ENCODE results near the gene TRAPPC10. TPM values are rescaled to one million over a fixed set of nuclear protein-coding genes. Genes with fewer than 3 reads are reported as not detected.

The TRAPPC10 gene
- total RNA-seq, 1 experiment from 2014 or later, result 28.8 TPM

DNA sequence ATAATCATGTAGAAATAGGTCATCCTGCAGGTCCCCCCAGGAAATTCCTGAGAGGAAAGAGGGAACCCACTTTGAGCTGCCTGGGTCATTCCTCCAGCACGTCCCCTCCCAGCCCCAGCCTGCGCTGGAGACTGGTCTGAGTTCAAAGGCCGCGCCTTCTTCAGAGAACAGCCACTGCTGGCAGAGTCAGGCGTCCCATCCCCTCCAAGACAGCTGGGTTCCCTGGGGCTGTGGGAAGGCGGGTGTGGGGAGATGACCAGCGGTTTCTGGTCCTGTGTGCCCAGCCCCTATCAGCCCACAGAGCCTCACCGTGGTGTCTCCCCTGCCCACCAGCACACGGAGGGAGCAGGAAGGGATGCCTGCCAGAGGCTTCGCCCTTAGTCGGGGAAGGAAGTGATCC lies 18.0 kb upstream of the TRAPPC10 start:
- DNase-seq, result no peak
- TF ChIP-seq, protein P1, sequence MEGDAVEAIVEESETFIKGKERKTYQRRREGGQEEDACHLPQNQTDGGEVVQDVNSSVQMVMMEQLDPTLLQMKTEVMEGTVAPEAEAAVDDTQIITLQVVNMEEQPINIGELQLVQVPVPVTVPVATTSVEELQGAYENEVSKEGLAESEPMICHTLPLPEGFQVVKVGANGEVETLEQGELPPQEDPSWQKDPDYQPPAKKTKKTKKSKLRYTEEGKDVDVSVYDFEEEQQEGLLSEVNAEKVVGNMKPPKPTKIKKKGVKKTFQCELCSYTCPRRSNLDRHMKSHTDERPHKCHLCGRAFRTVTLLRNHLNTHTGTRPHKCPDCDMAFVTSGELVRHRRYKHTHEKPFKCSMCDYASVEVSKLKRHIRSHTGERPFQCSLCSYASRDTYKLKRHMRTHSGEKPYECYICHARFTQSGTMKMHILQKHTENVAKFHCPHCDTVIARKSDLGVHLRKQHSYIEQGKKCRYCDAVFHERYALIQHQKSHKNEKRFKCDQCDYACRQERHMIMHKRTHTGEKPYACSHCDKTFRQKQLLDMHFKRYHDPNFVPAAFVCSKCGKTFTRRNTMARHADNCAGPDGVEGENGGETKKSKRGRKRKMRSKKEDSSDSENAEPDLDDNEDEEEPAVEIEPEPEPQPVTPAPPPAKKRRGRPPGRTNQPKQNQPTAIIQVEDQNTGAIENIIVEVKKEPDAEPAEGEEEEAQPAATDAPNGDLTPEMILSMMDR (IDR thresholded peaks at IDR 0.05; ENCODE audit: unreplicated experiment), result no peak
- no TSS peak for BruUV-seq (replicated peaks)
- Mint-ChIP-seq H3K4me1 (ENCODE audit: low read depth, unreplicated experiment) (no peaks in the 10 kb centered on the region), H3K4me3 (ENCODE audit: low read depth, unreplicated experiment) (no peak overlapping the region), H3K9me3 (ENCODE audit: low read depth, unreplicated experiment) (no peaks in the 10 kb centered on the region), H3K27me3 (ENCODE audit: unreplicated experiment) (no peaks in the 10 kb centered on the region), H3K27ac (ENCODE audit: unreplicated experiment) (no peak overlapping the region), H3K36me3 (ENCODE audit: insufficient read depth, unreplicated experiment) (no peaks in the 10 kb centered on the region)
- CTCF ChIA-PET, result no interaction called here
- intact Hi-C loops (cut with micrococcal nuclease; ENCODE audit: unreplicated experiment), result no loop called here

DNA sequence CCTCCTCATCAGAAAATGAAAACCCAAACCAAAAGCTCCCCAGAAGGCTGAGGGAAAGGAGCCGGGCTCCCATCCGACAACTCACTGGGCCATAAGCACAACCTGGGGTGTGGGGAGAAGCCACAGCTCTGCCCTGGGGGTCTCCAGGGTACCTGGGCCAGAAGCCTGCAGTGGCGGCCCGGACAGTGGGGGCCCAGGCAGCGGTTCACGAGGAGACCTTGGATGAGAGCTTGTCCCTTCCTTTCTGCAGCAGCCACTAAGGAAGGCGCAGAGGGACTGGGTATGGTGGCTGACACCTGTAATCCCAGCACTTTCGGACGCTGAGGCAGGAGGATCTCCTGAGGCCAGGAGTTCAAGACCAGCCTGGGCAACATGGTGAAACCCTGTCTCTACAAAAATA lies 17.5 kb upstream of the TRAPPC10 start:
- no peak for DNase-seq
- no TSS peak for BruUV-seq (replicated peaks)
- no peaks in the 10 kb centered on the region for H3K4me1 Mint-ChIP-seq (ENCODE audit: low read depth, unreplicated experiment)
- H3K4me3 Mint-ChIP-seq (ENCODE audit: low read depth, unreplicated experiment), result no peak overlapping the region
- no peaks in the 10 kb centered on the region for H3K27me3 Mint-ChIP-seq (ENCODE audit: unreplicated experiment)
- H3K36me3 Mint-ChIP-seq (ENCODE audit: insufficient read depth, unreplicated experiment), result no peaks in the 10 kb centered on the region
- H3K27ac Mint-ChIP-seq (ENCODE audit: unreplicated experiment), result no peak overlapping the region
- no peaks in the 10 kb centered on the region for H3K9me3 Mint-ChIP-seq (ENCODE audit: low read depth, unreplicated experiment)
- CTCF ChIA-PET, result no interaction called here
- TF ChIP-seq, protein P1 (IDR thresholded peaks at IDR 0.05; ENCODE audit: unreplicated experiment), result no peak
- intact Hi-C loops (cut with micrococcal nuclease; ENCODE audit: unreplicated experiment), result no loop called here

DNA sequence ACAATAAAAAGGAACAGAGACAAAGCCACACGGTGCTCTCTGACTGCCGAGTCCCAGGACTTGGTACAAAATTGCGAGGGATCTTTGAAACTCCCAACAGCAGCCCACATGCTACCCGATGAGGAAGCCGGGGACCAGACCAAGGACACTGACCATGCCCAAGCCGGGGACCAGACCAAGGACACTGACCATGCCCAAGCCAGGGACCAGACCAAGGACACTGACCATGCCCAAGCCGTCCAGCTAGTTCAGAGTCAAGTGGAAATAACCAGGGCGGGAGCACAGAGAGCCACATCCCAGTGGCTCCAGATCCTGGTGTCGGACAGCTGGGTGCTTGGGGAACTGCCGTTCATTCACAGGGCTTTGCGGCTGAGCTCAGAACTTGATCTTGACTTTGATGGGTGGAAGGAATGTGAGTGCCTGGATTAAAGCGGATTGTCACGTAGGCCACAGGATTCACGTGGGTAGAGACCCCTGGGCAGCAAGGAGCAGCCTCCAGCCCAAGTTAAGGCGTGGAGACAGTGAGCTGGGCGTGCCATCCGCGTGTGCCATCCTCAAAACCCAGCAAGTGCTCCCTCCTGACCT lies 16.5 kb upstream of the TRAPPC10 start:
- H3K4me1 Mint-ChIP-seq (ENCODE audit: low read depth, unreplicated experiment), result no peaks in the 10 kb centered on the region
- CTCF ChIA-PET, result no interaction called here
- H3K4me3 Mint-ChIP-seq (ENCODE audit: low read depth, unreplicated experiment), result no peak overlapping the region
- BruUV-seq (replicated peaks), result no TSS peak
- no peak overlapping the region for H3K27ac Mint-ChIP-seq (ENCODE audit: unreplicated experiment)
- H3K9me3 Mint-ChIP-seq (ENCODE audit: low read depth, unreplicated experiment), result no peaks in the 10 kb centered on the region
- intact Hi-C loops (cut with micrococcal nuclease; ENCODE audit: unreplicated experiment), result no loop called here
- DNase-seq, result no peak
- no peaks in the 10 kb centered on the region for H3K27me3 Mint-ChIP-seq (ENCODE audit: unreplicated experiment)
- TF ChIP-seq, protein P1 (IDR thresholded peaks at IDR 0.05; ENCODE audit: unreplicated experiment), result no peak
- H3K36me3 Mint-ChIP-seq (ENCODE audit: insufficient read depth, unreplicated experiment), result no peaks in the 10 kb centered on the region

DNA sequence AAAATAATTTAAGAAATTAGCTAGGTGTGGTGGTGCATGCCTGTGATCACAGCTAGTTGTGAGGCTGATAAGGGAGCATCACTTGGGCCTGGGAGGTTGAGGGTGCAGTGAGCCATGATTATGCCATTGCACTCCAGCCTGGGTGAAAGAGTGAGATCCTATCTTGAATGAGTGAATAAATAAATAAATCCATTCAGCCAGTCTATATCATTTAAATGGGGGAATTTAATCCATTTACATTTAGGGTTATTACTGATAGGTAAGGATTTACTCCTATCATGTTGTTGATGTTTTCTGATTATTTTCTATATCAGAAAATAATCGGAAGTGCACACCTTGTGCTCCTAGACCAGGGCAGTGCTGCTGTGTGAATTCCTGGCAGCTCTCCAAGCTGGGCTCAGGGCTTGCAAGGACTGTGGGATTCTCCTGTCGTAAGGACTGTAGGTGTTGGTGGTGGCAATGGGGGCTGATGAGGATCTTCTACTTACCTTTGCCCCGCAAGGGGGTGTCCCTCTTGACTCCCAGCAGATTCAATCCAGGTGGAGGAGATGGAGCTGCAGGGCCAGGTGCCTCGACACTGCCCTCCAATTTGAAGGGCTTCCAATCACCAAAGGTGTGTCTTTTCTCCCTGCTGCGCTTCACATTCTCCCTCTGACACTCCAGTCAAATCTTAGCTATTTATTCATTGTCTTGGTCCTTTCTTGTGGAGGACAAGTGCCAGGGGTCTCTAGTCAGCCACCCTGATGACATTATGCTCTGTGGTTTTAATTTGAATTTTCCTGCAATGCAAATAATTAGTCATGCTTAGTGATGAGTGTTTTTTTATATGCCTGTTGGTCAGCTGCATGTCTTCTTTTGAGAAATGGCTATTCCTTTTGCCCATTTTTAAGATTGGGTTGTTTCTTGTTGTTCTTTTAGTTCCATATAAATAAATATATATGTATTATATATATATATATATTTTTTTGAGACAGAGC lies 14.1 kb upstream of the TRAPPC10 start:
- no peaks in the 10 kb centered on the region for H3K9me3 Mint-ChIP-seq (ENCODE audit: low read depth, unreplicated experiment)
- no peaks in the 10 kb centered on the region for H3K27me3 Mint-ChIP-seq (ENCODE audit: unreplicated experiment)
- no peak overlapping the region for H3K27ac Mint-ChIP-seq (ENCODE audit: unreplicated experiment)
- H3K4me3 Mint-ChIP-seq (ENCODE audit: low read depth, unreplicated experiment), result no peak overlapping the region
- no peaks in the 10 kb centered on the region for H3K4me1 Mint-ChIP-seq (ENCODE audit: low read depth, unreplicated experiment)
- no peak for DNase-seq
- TF ChIP-seq, protein P1 (IDR thresholded peaks at IDR 0.05; ENCODE audit: unreplicated experiment), result no peak
- CTCF ChIA-PET, result no interaction called here
- intact Hi-C loops (cut with micrococcal nuclease; ENCODE audit: unreplicated experiment), result no loop called here
- H3K36me3 Mint-ChIP-seq (ENCODE audit: insufficient read depth, unreplicated experiment), result no peaks in the 10 kb centered on the region
- no TSS peak for BruUV-seq (replicated peaks)

All from Calu3 (cell line).